ENCODE results near the gene RNF151.
"Not testable (repeated sequence)": the region's sequence is repeated elsewhere in the genome, so short reads cannot be mapped to it uniquely, and the experiment has no call there.

The RNF151 gene

DNA sequence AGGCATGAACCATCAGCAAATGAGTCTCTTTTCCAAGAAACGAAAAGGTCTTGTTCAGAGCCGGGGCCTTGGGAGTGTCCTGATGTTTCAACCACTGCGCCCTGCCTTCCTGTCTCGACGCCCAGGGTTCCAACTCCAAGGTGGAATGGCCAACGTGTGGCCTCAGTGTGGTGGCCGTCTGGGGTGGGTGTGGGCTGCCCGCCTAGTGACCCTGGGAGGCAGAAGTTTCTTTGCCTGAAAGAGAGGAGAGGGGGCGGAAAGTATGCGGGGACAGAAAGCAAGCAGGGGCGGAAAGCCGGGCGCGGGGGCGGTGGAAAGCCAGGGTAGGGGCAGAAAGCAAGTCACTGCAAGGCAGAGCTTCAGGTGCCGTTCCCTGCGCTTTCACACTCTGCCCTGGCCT lies 27.7 kb upstream of the RNF151 start:
- DNase-seq (ENCODE audit: low spot score), result no peak

DNA sequence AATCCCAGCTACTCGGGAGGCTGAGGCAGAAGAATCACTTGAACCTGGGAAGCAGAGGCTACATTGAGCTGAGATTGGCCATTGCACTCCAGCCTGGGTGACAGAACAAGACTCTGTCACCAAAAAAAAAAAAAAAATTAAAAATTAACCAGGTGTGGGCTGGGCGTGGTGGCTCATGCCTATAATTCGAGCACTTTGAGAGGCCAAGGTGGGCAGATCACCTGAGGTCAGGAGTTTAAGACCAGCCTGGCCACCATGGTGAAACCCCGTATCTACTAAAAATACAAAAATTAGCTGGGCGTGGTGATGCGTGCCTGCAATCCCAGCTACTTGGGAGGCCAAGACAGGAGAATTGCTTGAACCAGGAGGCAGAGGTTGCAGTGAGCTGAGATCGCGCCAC lies 26.8 kb upstream of the RNF151 start:
- DNase-seq (ENCODE audit: low spot score), result not testable (repeated sequence)

- no peak for DNase-seq (ENCODE audit: low spot score)
Observed at GRCh38 chr16:1940273-1941161, 26.1 kb upstream of the RNF151 start.

DNA sequence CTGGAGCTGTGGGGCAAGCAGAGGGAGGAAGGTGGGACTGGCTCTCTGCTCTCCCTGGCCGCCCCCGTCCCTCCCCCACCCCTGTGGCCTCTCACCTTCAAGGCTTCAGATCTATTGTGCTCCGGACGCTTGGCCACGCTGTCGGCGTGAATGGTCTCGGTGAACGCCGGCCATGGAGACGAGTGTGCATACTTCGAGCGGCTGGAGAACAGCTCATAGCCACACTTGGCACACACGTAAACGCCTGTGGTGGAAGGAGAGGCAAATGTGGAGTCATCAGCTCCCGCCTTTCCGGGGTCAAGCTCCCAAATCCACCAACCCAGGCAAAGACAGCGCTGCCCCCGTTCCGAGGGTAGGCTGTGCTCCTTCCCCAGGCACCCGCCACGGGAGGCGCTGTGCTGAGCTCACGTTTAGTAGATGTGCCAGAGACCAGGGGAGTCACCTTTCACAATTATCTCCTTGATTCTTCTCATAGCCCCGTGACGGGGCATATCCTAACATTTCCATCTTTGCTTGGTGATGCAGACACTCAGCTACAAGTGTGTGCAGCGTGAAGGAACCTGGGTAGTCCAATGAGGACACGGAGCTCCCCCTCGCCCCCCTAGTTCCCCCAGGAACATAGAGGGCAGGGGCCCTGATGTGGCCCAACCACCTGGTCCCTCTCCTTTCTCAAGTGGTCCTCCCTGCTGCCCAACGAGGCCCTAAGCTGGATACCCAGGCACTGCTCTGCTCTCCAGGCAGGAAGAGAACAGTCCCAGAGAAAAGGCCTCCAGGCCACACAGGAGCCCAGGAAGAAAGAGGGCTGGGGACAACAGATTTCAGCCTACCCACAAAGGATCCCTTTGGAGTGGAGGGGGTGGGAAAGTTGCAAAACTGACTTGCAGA lies 25.3 kb upstream of the RNF151 start:
- no peak for DNase-seq (ENCODE audit: low spot score)

- DNase-seq (ENCODE audit: low spot score), result no peak
Observed at GRCh38 chr16:1942047-1942809, 24.4 kb upstream of the RNF151 start.

DNA sequence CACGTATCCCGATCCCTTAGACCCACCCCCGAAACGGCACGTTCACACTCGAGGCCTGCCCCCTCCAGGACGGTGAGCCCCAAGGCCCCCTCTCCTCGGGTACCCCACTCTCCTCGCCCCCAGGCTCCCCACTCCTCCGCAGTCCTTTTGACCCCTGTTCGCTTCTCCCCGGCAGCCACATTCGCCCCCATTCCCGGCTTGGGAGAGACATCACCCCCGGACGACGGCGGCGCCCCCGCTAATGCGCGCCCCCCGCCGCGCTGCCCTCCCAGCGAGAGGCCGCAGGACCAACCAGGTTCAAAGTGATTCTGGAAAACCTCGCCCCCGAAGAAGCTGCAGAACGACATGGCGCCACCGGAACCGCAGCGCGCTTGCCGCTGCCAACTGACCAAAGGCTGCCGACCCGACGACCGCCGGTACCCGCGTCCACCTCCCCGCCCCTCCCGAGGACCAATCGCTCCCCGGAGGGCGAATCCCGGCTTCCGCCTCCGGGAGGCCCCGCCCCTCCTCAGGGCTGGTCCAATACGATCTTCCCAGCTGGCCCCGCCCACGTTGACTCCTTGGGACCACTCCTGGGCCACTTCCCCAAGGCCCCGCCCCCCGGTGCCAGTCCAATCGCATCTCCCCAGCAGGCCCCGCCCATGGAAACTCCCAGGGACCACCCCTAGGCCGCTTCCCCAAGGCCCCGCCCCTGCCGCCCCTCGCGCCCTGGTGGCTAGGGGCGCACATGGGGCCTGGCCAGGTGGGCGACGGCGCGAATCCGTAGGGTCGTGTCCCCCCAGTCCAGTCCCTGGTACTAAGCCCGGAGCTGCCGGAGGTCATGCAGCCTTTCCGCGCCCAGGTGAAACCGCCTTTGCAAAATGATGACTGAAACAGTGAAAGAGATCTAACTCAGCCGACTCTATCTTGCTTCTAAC lies 23.6 kb upstream of the RNF151 start, which contains the start of gene MSRB1:
MSRB1 (minus strand) TSS at position 390 of the 917 bp plus-strand sequence; CDS start at position 347, 43 bp downstream.
- DNase-seq (ENCODE audit: low spot score), result peak; percentile 99

DNA sequence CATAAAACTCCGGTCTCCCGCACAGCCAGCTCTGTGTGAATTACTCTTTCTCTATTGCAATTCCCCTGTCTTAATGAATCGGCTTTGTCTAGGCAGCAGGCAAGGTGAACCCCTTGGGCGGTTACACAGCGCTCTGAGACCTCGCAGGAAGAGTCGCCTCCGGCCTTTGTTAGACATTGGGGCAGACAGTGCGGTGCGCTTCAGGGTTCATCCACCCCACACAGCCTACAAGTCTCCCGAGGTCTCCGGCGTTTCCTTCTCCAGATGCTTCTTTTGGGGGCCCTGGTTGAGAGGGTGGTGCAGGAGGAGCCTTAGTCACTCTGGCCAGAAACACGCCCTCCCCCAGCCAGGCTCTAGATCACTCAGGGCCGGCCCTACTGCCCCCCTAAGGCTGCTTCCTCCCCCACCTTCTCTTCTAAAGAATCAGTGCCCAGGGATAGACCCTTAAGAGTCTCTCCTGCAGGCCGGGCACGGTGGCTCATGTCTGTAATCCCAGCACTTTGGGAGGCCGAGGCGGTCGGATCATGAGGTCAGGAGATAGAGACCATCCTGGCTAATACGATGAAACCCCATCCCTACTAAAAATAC lies 21.9 kb upstream of the RNF151 start:
- DNase-seq (ENCODE audit: low spot score), result no peak

GRCh38 chr16:1945559-1946391 lies 20.9 kb upstream of the RNF151 start:
- DNase-seq (ENCODE audit: low spot score), result no peak

DNA sequence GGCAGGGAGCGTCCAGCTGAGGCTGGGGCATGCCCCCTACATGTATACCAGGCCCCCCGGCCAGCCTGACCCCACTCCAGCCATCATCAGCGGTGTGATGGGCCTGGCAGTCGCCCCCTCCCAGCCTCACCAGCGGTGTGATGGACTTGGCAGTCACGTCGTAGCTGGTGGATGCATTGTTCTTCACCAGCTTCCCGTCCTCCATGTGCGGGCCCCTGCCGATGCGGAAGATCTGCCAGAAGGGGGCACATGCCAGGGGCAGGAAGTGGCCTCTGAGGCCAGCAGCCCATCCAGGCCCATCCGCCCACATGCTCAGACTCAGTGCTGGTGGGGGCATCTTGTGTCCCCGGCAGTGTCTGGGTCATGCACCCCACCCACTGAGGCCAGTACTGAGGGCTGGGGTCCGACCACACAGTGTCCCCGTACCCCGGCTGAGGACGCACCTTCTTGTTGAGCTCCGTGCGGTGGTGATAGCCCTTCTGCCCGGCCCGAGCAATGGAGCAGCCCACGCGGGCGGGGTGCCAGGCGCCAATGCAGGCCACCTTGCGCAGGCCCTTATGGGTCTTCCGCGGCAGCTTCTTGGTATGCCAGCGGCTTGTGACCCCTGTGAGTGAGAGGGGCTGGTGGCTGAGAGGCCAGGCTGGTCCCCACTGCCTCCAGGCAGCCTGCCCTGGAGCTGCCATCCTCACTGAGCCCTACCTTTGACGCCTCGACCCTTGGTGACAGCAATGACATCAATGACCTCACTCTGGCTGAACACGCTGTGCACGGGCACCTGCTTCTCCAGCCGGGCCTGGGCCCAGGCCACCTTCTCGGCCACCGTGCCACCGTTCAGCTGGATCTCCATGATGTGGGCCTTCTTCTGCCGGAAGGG lies 19.9 kb upstream of the RNF151 start:
- no peak for DNase-seq (ENCODE audit: low spot score)

DNA sequence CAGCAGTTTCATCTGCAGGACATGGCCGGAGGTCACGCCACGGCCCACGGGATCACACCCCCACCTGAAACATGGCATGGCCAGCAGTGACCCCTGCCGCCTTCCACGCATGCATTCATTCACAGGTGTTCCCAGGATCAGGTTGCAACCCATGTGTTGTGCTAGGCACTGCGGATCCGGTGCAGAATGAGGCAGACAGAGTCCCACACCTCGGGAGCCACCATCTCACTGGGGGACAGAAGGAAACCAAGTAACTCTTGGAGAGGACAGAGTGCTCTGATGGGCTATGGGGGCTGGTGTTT lies 19.3 kb upstream of the RNF151 start:
- no peak for DNase-seq (ENCODE audit: low spot score)

- DNase-seq (ENCODE audit: low spot score), result no peak
Observed at GRCh38 chr16:1949507-1949906, 17.1 kb upstream of the RNF151 start.

DNA sequence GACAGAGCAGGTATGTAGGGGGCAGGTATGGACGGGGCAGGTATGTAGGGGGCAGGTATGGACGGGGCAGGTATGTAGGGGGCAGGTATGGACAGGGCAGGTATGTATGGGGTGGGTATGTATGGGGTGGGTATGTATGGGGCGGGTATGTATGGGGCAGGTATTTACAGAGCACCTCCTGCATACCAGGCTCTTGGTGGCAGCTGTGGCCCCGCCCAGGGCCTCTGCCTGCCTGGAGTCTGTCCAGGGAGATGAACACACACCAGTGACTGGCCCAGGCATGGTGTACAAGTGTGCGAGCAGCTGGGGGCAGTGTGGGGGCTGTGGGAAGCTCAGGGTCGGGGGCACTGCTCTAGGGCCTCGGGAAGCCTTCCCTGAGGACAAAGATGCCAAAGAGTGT lies 16.6 kb upstream of the RNF151 start:
- DNase-seq (ENCODE audit: low spot score), result no peak

DNA sequence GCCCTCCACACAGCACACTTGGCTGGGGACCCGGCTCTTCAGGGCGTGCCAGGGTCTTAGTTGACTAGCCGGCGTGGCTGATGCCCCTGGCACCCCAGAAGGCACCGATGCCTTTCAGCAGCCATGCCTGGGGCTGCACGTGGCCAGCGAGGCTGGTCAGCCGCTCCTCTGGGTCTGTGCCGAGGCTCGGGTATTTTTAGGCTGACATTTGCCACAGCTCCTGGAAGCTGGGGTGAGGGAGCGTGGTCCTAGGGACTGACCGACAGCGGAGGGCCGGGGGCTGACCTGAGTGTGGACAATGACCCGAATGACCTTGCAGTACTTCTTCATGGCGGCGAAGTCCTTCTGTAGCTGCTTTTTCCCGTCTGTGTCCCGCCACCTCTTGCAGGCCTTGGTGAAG lies 16.1 kb upstream of the RNF151 start:
- no peak for DNase-seq (ENCODE audit: low spot score)

DNA sequence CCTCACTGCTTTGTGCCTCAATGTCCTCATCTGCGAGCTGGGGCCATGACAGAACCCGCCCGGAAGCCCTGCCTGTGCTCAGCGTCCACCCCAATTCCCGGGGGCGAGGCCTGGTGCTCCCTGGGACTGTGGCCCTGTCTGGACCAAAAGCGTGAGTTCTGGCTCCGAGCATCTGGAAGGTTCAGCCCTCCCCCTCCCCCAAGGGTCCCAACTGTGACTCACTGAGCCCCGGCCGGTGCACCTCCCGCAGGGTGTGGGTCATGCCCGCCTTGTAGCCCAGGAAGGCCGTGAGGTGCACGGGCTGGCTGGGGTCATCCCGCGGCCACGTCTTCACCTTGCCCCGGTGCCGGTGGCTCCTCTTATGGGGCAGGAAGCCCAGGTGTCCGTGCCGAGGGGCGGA lies 12.9 kb upstream of the RNF151 start:
- no peak for DNase-seq (ENCODE audit: low spot score)

- DNase-seq (ENCODE audit: low spot score), result not testable (repeated sequence)
Observed at GRCh38 chr16:1957434-1958142, 9.1 kb upstream of the RNF151 start.

DNA sequence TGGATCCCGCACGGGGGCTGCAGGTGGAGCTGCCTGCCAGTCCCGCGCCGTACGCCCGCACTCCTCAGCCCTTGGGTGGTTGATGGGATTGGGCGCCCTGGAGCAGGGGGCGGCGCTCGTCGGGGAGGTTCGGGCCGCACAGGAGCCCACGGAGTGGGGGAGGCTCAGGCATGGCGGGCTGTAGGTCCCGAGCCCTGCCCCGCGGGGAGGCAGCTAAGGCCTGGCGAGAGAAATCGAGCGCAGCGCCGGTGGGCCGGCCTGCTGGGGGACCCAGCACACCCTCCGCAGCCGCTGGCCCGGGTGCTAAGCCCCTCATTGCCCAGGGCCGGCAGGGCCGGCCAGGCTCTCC lies 8.5 kb upstream of the RNF151 start:
- not testable (repeated sequence) for DNase-seq (ENCODE audit: low spot score)

- no peak for DNase-seq (ENCODE audit: low spot score)
Observed at GRCh38 chr16:1958715-1959268, 7.9 kb upstream of the RNF151 start.
